Peyer's patch (tissue), 4 donors: Measurements from ENCODE around the gene AKAP7.

Experiments
- CTCF ChIP-seq, 6 experiments: fragments of 450-650 bp in 4 of 6; fragments of 200-600 bp in 2 of 6; sonication (generic) in 1 of 6; IDR thresholded peaks; one replicate each; pipeline ENCODE4 v1.5.1; 2017 to 2019; ENCODE audit warnings: antibody characterized with exemption in 6 of 6, mild to moderate bottlenecking in 3 of 6, moderate library complexity in 1 of 6
- POLR2A ChIP-seq, 2 donors: fragments of 450-650 bp; IDR thresholded peaks; one replicate each; pipeline ENCODE4 v1.5.1; 2017; ENCODE audit warnings: antibody characterized with exemption in 2 of 2, mild to moderate bottlenecking in 2 of 2, moderate library complexity in 2 of 2

GRCh38 chr6:131175564-131175963 is 40.3 kb downstream of the AKAP7 start:
- TF ChIP-seq CTCF (IDR thresholded peaks at IDR 0.05) = no peak
- no peak for TF ChIP-seq POLR2A (IDR thresholded peaks at IDR 0.05)
